Measurements from ENCODE around the gene SLAMF9.

DNA sequence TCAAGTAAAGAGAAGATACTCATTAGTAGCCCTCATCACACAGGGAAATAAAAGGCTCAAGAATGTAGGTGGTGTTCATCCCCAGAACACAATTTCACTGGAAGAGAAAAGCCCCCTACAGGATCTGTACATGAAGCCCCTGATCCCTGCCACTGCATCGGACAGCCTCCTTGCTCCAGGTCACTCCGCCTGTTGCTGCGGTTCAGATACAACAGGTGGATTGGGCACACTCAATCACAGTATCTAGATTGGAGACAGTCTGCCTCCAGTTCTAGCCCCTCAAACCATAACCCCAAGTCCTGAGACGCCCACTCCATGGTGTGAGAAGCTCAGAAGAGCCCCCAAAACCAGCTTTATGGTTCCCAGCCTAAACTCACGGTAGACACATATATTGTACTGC is 1.1 kb downstream of the SLAMF9 start:
- no peak for TF ChIP-seq CTCF (IDR thresholded peaks at IDR 0.05; ENCODE audit: low read depth, low read length)
- TF ChIP-seq EZH2phosphoT487 (IDR thresholded peaks at IDR 0.05; ENCODE audit: low read depth), result no peak

All from OCI-LY3 (cell line).